ENCODE measurements around the gene AURKAIP1. TPM values are rescaled to one million over a fixed set of nuclear protein-coding genes. Genes with fewer than 3 reads are reported as not detected.

Gene AURKAIP1
- total and polyA plus RNA-seq, 2 of the 13 experiments (the other 11 are each of a cell fraction or from before 2014, with no cell fraction given): 69.5 to 175 TPM

- TF ChIP-seq, protein P1, sequence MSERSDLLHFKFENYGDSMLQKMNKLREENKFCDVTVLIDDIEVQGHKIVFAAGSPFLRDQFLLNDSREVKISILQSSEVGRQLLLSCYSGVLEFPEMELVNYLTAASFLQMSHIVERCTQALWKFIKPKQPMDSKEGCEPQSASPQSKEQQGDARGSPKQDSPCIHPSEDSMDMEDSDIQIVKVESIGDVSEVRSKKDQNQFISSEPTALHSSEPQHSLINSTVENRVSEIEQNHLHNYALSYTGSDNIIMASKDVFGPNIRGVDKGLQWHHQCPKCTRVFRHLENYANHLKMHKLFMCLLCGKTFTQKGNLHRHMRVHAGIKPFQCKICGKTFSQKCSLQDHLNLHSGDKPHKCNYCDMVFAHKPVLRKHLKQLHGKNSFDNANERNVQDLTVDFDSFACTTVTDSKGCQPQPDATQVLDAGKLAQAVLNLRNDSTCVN (CRISPR knock-in tag; IDR thresholded peaks at IDR 0.05; ENCODE audit: borderline replicate concordance): no peak
- TF ChIP-seq MXI1 (IDR thresholded peaks at IDR 0.05; ENCODE audit: borderline replicate concordance, low read depth, low read length) (peak; percentile 26; the same call in 1 of the 3 replicates), ZNF687 (CRISPR knock-in tag; IDR thresholded peaks at IDR 0.05) (peak; percentile 41; the same call in 1 of the 2 replicates), ZBTB33 (CRISPR knock-in tag; IDR thresholded peaks at IDR 0.05) (peak; percentile 93), FOXA1 (IDR thresholded peaks at IDR 0.05) (no peak), FOXA1 (CRISPR knock-in tag; IDR thresholded peaks at IDR 0.05) (0 out of 2 replicates have a peak, but pooled peaks have one; percentile 21), ZNF501 (CRISPR knock-in tag; IDR thresholded peaks at IDR 0.05) (peak; percentile 35; the same call in 1 of the 2 replicates), CEBPG (CRISPR knock-in tag; IDR thresholded peaks at IDR 0.05) (peak; percentile 60), MNT (IDR thresholded peaks at IDR 0.05) (peak; percentile 46), TGIF2 (CRISPR knock-in tag; IDR thresholded peaks at IDR 0.05) (0 out of 2 replicates have a peak, but pooled peaks have one; percentile 22), HOXA3 (CRISPR knock-in tag; IDR thresholded peaks at IDR 0.05) (peak; percentile 32; the same call in 1 of the 2 replicates)
- TF ChIP-seq, protein P2, sequence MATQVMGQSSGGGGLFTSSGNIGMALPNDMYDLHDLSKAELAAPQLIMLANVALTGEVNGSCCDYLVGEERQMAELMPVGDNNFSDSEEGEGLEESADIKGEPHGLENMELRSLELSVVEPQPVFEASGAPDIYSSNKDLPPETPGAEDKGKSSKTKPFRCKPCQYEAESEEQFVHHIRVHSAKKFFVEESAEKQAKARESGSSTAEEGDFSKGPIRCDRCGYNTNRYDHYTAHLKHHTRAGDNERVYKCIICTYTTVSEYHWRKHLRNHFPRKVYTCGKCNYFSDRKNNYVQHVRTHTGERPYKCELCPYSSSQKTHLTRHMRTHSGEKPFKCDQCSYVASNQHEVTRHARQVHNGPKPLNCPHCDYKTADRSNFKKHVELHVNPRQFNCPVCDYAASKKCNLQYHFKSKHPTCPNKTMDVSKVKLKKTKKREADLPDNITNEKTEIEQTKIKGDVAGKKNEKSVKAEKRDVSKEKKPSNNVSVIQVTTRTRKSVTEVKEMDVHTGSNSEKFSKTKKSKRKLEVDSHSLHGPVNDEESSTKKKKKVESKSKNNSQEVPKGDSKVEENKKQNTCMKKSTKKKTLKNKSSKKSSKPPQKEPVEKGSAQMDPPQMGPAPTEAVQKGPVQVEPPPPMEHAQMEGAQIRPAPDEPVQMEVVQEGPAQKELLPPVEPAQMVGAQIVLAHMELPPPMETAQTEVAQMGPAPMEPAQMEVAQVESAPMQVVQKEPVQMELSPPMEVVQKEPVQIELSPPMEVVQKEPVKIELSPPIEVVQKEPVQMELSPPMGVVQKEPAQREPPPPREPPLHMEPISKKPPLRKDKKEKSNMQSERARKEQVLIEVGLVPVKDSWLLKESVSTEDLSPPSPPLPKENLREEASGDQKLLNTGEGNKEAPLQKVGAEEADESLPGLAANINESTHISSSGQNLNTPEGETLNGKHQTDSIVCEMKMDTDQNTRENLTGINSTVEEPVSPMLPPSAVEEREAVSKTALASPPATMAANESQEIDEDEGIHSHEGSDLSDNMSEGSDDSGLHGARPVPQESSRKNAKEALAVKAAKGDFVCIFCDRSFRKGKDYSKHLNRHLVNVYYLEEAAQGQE (IDR thresholded peaks at IDR 0.05; ENCODE audit: borderline replicate concordance in 1 of 2, low read depth in 1 of 2, low read length in 2 of 2): no peak
- TF ChIP-seq, protein P3, sequence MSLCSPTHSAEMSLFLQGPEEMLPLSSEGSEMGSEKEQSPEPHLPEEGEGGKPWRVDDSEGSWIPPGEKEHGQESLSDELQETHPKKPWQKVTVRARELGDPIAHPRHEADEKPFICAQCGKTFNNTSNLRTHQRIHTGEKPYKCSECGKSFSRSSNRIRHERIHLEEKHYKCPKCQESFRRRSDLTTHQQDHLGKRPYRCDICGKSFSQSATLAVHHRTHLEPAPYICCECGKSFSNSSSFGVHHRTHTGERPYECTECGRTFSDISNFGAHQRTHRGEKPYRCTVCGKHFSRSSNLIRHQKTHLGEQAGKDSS (CRISPR knock-in tag; IDR thresholded peaks at IDR 0.05; ENCODE audit: borderline replicate concordance, low read depth): no peak
Observed at GRCh38 chr1:1397839-1398523, 23.0 kb upstream of the AURKAIP1 start (continued).
